D721Med (cell line): ENCODE results near the gene MRPS5.

Experiments used
- DNase-seq: peaks from one replicate; pipeline ENCODE4 v3.0.0; 2011; ENCODE audit warnings: low spot score; ENCODE audit not compliant: insufficient read length
- FAIRE-seq: peaks from 2 replicates; lab custom pipeline; 2011; peaks lifted over from hg19 to GRCh38; lab: Jason Lieb, UNC
- TF ChIP-seq, protein P1 (sequence below): IDR thresholded peaks from 2 replicates; pipeline ENCODE4 v1.5.1; 2012; ENCODE audit warnings: mild to moderate bottlenecking, control low read depth; ENCODE audit not compliant: insufficient read depth; ENCODE audit errors: missing control alignments

The MRPS5 gene

GRCh38 chr2:95042472-95043271 lies 78.9 kb downstream of the MRPS5 start:
- TF ChIP-seq, protein P1, sequence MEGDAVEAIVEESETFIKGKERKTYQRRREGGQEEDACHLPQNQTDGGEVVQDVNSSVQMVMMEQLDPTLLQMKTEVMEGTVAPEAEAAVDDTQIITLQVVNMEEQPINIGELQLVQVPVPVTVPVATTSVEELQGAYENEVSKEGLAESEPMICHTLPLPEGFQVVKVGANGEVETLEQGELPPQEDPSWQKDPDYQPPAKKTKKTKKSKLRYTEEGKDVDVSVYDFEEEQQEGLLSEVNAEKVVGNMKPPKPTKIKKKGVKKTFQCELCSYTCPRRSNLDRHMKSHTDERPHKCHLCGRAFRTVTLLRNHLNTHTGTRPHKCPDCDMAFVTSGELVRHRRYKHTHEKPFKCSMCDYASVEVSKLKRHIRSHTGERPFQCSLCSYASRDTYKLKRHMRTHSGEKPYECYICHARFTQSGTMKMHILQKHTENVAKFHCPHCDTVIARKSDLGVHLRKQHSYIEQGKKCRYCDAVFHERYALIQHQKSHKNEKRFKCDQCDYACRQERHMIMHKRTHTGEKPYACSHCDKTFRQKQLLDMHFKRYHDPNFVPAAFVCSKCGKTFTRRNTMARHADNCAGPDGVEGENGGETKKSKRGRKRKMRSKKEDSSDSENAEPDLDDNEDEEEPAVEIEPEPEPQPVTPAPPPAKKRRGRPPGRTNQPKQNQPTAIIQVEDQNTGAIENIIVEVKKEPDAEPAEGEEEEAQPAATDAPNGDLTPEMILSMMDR, result no peak
- FAIRE-seq, result no peak

DNA sequence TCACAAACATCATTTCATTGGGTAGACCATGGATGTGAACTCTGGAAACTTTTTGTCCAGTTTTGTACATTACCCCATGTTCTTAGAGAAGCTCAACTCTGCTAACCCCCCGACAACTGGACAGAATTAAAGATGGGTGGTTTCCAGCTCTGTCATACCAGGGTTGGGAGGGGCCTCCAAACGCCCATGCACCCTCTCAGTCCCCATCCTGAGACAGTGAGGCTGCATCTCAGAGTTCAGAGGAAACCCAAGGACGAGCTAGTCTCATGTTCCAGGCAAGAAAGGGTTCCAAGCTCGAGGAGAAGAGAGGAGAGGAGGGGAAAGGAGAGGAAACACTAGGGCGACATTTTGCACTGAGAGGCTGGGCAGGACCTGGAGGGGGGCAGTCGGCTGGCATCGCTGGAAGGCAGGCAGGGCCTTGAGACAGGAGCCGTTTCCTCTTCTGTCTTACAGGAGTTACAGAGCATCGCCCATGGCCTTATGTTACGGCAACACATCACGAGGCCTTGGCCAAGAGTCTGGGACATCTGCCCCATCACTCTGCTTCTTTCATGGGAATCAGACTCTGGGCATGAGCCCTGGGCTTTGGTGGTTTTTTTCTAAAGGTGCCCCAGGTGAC lies 79.7 kb downstream of the MRPS5 start:
- no peak for DNase-seq
- FAIRE-seq, result no peak
- TF ChIP-seq, protein P1, result no peak

More at GRCh38 chr2:95042472-95043271, 78.9 kb downstream of the MRPS5 start:
- DNase-seq, result no peak

DNA sequence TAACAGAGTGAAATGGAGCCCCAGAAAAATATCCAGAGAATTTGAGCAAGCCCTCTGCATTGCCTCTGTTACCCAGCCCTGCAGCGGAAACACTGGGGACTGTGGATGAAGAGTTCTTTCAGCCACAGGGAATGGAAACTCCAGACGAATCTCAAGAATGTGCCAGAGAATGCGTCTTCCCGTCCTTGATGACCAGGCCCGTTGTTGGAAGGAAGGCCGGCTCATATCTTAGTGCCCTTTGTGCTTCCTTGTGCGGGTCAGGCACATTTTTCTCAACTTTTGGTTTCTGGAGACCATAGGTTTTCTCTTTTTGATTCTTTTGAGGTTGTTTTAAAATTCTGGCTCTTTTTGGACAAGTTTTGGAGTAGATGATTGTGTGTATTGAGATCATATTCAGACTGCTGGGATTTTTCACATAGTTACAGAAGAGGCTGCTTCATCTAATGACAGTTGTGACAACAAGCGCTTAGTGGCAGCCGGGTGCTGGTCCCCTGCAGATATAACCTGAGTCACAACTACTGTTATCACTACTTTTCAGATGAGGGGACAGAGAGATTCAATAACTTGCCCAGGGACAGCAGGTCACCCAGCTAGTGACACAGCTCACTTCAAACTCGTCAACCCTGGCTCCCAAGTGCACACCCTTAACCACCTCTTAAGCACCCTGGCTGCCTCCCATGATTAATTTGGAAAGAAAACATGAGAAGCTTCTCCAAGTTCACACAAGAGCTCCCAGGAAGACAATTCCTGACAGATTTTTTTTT lies 80.4 kb downstream of the MRPS5 start:
- DNase-seq (no peak), FAIRE-seq (no peak)
- TF ChIP-seq, protein P1, result no peak

GRCh38 chr2:95040426-95040825 lies 81.2 kb downstream of the MRPS5 start:
- FAIRE-seq (no peak), DNase-seq (no peak)
- TF ChIP-seq, protein P1, result no peak

- TF ChIP-seq, protein P1, result no peak
- FAIRE-seq, result no peak
- no peak for DNase-seq
Observed at GRCh38 chr2:95039978-95040377, 81.6 kb downstream of the MRPS5 start.

DNA sequence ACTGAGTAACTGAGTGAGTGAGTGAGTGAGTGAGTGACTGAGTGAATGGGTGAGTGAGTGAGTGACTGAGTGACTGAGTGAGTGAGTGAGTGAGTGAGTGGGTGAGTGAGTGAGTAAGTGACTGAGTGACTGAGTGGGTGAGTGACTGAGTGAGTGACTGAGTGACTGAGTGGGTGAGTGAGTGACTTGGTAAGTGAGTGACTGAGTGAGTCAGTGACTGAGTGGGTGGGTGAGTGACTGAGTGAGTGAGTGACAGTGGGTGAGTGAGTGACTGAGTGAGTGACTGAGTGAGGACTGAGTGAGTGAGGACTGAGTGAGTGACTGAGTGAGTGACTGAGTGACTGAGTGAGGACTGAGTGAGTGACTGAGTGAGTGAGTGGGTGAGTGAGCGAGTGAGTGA lies 82.2 kb downstream of the MRPS5 start:
- DNase-seq, result no peak
- TF ChIP-seq, protein P1, result no peak
- no peak for FAIRE-seq
